CD4-positive, alpha-beta T cell treated with Interleukin-21 for 1 hour (primary cell): ENCODE results near the gene LYSMD1.
"Not testable (repeated sequence)": the region's sequence is repeated elsewhere in the genome, so short reads cannot be mapped to it uniquely, and the experiment has no call there.

Experiments used
- DNase-seq: peaks from one replicate; pipeline ENCODE4 v3.0.0-alpha.2; 2020

Gene LYSMD1, protein sequence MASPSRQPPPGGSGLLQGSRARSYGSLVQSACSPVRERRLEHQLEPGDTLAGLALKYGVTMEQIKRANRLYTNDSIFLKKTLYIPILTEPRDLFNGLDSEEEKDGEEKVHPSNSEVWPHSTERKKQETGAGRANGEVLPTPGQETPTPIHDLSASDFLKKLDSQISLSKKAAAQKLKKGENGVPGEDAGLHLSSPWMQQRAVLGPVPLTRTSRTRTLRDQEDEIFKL

DNA sequence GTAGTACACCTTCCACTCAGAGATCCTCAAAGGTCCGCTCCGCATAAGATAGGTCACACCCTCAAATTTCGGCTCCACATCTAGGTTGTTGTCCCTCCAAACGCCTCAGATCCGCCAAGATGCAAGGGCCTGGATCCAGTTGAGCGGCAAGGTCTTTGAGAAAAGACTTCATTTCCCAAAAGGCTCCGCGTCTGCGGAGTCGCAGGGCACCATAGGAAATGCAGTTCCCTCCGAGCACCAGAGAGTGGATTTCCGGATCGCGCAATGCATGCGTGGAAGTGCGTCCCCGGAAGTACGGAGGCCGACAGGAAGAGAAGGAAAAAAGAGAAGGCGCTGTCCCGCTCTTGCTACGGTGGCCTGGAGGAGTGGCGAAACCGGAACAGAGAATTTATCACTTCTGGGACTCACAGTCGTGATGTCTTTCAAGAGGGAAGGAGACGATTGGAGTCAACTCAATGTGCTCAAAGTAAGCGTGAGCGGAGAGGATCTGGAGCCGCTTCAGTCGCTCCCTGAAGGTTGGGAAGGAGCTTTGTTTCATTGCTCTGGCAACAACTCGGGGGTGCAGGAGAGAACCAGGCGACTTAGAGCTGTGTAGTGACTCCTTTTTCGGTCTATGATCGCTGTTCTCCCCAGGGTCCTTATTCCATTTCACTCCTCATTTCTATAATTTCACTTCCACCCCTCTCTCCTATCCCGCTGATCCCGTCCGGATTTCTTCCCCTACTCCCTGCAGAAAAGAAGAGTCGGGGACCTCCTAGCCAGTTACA is at the start of gene LYSMD1, which contains the start of gene SCNM1:
Gene LYSMD1 (minus strand): TSS at position 165 of the 767 bp plus-strand sequence. CDS start 644 bp downstream, outside the sequence.
Gene SCNM1 (plus strand): TSS at position 407 of the 767 bp plus-strand sequence. CDS start 9 bp downstream, at position 416.
- peak; percentile 98 for DNase-seq

DNA sequence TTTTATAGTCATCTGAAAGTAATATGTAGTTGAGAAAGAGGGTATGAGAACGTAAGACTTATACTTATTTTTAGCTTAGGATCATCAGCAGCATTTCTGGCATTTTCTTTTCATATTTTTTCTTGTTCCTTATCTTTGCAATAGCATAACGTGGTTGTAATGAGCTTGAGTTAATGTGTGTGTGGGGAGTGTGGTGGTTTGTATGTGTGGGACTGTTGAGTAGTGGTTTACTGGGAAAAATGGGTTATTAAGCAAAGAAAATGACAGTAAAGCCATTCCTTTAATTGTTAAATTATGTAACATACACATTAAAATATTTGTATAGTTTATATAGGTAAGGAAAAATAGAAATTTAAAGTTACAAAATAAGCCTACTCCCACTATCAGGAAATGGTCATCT is 47.9 kb upstream of the LYSMD1 start:
- no peak for DNase-seq

DNA sequence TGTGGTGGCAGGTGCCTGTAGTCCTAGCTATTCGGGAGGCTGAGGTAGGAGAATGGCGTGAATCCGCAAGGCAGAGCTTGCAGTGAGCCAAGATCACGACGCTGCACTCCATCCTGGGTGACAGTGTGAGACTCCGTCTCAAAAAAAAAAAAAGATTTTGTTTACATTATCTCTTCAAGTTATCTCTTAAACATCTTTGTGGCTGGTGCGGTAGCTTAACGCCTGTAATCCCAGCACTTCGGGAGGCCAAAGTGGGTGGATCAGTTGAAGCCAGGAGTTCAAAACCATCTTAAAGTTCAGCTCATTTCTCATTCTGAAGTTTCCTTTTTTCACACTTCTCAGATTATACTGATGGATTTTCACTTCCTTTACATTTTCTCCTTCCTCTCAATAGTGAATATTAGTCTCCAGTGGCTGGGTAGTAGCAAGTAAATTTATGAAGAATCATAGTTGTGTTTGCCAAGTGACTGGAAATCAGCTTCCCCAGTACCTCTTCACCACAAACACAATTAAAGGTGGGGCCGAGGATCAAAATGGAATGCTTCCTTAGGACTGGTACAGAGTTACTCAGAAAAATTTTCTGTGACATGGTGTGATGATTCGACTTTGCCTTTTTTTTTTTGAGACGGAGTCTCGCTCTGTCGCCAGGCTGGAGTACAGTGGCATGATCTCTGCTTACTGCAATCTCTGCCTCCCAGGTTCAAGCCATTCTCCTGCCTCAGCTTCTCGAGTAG is 46.4 kb upstream of the LYSMD1 start:
- peak; percentile 6 for DNase-seq

DNA sequence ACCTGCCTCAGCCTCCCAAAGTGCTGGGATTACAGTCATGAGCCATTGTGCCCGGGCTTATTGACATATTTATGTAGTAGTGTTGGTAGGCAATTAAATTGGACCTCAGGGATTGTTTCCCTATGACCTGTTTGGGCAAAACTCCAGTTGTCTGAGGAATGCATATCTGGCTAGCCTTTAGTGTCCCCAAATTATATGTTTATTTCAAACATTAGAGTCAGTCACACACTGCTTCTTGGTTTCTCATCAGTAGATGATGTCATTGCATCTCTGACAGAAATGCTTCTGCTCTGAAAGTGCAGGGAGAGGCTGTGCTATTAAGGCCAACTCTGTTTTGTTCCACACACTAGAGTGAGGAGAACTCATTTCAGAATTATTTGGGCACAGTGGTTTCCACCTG is 45.1 kb upstream of the LYSMD1 start:
- DNase-seq = no peak

DNA sequence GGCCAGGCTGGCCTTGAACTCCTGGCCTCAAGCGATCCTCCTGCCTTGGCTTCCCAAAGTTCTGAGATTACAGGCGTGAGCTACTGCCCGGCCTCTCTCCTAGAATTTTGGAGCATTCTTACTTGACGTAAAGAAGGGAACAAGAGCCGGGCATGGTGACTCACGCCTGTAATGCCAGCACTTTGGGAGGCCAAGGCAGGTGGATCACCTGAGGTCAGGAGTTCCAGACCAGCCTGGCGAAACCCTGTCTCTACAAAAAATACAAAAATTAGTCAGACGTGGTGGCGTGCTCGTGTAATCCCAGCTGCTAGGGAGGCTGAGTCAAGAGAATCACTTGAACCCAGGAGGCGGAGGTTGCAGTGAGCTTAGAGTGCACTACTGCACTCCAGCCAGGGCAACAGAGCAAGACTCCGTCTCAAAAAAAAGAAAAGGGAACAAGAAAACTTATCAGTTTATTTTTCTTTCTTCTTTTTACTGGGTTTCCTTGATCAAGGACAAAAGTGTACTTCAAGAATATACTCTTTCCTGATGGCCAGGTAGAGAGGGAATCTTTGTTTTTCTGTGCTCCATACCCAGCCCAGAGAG is 39.8 kb upstream of the LYSMD1 start:
- not testable (repeated sequence) for DNase-seq

DNA sequence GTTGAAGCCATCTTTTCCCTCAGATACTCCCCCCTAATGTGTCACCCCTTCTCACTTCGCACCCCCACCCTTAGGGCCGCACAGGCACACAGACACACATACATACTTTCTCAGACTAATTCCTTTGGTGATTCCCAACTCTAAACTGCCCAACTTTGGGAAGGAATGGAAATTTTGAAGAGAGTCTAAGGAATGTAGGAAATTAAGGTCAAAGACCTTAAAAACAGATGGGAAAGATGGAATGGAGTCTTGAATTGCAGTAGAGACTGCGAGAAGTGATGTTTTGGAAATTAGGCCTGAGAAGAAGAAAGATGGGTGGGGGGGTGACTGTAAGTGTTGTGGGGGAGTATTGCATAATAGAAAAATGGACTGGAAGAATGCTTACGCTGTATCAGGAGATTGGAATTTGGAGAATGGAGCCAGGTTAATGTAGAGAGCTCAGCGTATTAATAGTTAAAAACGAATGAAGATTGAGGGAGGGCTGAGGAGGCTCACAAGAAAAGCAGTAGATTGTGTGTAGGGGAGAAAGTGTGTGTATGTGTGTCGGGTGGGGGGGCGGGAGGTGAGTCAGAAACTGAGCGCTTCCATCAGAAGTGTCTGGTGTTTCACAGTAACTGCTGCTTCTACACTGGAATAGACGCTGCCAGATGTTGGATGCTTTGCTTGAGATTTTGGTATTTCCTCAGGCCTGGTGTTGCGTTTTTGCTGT is 34.3 kb upstream of the LYSMD1 start:
- peak; percentile 4 for DNase-seq

DNA sequence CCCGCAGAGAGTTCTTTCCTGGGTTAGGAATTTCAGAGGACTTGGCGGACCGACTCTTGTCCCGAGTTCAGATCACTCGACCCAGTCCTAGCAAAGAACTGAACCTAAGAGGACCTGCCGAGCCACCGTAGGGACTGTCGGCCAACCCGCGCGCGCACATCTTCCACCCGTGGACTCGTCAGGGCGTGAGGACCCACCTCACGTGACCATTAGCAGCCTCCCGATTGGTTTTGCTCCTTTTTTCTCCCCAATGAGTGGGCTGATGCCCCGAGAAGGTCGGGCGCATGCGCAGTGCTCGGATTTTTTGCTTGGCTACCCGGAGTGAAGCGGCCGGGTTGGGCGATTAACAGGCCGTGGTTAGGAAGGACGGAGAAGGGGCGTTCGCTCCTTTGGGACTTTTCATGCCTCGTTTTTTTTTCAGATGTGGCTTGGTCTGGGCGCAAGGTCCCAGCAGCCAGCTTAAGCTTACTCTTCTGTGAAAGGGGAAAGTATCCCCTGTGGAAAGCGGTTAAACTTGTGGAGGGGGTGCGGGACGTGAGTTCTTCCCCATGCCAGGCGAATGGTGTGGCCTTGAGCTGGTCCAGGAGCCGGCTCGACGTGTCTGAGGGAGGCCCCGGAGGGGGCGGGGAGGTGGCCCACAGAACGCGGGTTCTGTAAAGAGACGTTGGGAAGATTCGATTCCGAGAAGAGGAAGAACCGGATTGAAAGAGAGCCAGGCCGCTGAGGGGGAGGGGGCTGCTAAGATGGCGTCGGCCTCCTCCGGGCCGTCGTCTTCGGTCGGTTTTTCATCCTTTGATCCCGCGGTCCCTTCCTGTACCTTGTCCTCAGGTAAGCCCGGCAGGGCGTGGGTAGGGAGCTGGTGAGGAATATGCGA is 32.8 kb upstream of the LYSMD1 start, which contains the start of gene PIP5K1A:
Gene PIP5K1A (plus strand): TSS at position 299 of the 874 bp plus-strand sequence. CDS start 445 bp downstream, at position 744.
- peak; percentile 99 for DNase-seq

DNA sequence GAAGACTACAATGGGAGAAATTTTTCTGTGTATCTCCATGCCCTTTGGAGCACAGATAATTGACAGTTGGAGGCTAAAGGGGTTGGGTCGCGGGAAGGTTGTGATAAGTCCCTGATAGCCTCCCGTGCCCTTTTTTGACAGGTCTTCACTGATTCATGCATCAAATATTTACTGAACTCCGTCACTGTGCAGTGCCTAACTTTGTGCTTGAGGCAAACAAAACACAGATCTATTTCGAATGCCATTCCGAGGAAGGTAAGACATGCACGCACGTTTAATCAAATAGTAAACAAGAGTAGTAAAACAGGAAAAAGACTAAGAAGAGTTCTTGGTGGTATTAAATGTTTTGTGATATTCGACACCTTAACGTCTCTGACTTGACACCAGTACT is 32.2 kb upstream of the LYSMD1 start:
- no peak for DNase-seq

DNA sequence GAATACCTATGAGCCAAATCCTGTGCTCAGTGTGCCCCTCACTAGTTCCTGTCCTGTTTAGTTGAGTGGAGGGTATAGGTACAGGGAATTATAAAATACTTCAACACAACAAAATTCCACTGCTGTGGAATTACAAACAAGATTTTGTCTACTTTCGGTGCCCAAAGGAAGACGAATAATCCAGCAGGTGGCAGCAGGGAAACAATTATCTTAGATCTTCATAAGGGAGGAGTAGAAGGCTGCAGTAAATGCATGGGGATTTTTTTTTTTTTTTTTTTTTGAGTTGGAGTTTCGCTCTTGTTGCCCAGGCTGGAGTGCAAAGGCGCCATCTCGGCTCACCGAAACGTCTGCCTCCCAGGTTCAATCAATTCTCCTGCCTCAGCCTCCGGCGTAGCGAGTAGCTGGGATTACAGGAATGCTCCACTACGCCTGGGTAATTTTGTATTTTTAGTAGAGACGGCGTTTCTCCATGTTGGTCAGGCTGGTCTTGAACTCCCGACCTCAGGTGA is 30.6 kb upstream of the LYSMD1 start:
- peak; percentile 75 for DNase-seq

DNA sequence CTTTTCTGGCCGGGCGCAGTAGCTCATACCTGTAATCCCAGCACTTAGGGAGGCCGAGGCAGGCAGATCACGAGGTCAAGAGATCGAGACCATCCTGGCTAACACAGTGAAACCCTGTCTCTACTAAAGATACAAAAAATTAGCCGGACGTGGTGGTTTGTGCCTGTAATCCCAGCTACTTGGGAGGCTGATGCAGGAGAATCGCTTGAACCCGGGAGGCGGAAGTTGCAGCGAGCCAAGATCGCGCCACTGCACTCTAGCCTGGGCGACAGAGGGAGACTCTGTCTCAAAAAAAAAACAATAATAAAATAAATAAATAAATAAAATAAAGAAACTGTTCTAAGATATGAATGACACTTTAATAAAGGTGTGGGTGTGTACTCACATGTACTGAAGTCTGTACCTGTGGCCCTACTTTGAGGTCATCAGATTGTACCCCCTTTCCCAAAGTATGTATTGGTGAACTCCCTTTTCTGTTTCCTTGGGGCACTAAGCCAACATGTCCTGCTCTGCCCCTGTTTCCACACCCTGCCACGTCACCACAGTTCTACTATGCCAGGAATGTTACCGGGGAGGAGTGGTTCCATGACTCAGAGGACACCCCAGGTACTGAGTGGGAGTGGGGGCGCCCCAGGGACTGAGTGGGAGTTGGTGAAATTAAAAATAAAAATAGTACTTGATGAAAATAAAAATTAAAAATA is 29.3 kb upstream of the LYSMD1 start:
- DNase-seq = not testable (repeated sequence)

DNA sequence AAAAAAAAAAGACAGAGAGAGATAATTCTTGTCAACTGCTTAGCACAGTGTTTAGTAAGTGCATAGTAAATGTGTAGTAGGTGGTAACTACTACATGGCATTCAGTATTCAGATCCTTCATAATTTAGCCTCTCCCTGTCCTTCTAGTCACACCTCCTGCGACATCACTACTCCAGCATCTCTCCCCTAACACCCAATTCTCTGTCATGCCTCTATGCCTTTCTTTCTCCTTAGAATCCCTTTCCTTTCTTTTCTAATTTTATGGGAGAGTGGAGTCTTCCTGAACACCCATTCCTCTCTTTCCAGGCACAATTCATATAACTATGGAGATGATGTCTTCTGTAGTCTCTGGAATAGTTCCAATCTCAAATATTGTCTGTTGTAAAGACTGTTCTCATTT is 28.2 kb upstream of the LYSMD1 start:
- DNase-seq = no peak

DNA sequence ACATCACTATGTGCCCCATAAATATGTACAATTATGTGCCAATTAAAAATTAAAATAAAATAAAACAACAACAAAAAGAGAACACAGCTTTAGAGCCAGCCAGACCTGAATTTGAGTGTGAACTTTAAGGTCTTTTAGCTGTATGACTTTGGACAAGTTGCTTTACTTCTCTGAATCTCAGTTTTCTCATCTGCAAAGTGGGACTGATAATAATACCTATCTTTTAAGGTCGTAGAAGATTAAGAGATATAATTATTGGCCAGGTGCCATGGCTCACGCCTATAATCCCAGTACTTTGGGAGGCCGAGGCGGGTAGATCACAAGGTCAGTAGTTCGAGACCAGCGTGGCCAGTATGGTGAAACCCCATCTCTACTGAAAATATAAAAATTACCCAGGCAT is 27.6 kb upstream of the LYSMD1 start:
- no peak for DNase-seq

DNA sequence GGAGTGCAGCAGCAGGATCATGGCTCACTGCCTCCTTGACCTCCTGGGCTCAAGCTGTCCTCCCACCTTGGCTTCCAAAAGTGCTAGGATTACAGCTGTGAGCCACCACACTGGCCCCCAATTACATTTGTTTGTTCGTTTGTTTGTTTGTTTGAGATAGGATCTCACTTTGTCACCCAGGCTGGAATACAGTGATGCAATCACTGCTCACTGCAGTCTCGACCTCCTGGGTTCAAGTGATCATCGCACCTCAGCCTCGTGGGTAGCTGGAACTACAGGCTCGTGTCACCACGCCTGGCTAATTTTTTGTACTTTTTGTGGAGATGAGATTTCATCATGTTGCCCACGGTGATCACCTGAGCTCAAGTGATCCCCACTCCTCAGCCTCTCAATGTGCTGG is 26.3 kb upstream of the LYSMD1 start:
- DNase-seq = no peak

DNA sequence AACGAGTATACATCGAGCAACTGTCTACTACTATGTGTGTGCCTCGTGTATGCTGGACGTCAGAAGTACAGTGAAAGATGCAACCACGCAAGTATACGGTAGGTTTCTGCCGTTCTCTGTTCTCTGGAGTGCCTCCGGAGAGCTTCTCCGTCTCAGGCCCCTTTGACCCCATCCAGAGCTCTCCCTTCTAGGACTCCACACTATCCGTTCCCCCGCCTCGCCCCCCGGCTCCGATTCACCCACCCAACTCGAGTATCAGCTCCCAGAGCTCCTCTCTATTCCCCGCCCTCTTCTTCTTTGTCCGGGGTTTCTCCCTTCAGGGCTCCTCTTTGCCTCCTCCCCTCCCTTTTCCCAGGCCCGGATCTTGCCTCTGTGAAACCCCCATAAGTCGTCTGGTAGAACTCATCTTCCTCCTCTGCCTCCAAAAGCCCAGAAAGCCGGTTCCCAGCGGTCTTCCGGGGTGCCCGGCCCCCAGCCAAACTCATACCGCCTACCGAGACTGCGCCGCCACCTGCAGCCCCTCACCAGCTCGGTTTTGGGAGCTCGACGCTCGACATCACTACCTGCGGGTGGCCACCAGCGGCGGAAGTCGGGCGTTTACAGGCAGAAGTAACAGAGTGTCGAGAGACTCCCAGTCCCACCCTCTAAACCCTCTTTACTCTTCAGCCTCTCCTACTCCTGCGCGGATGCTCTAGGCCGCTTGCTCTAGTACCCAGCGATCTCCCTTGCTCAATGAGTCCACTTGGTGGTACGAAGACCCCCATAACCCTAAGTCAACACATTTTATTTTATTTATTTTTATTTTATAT is 24.1 kb upstream of the LYSMD1 start, which contains the start of gene VPS72:
Gene VPS72 (minus strand): TSS at position 561 of the 809 bp plus-strand sequence. CDS start 76 bp downstream, at position 485.
- peak; percentile 87 for DNase-seq

DNA sequence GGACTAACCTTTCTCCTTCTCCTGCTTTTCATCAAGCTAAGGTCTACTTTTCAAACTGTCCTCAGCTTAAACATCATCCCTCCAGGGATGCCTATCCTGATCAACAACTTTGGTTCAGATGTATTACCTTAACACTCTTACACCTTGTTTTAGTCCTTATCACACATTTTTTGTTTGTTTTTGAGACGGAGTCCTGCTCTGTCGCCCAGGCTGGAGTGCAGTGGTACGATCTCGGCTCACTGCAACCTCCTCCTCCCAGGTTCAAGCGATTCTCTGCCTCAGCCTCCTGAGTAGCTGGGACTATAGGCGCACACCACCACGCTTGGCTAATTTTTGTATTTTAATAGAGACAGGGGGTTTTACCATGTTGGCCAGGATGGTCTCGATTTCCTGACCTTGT is 23.0 kb upstream of the LYSMD1 start:
- not testable (repeated sequence) for DNase-seq

DNA sequence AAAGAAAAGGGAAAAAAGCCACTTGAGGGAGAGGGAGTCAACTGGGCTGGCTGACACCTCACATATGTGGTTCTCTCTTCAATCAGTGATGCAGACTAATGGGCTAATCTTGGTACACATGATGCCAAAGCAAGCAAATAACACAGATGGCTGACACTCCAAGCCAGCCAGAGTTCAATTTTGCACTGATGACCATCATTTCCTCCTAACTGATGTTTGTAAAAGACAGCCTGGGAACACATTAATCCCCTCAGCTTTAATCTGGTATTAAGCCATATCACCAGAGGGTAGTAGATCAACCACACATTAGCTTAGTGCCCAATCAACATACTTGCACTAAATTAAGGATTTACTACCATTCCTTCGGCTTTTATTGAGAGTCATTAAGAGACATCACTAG is 21.5 kb upstream of the LYSMD1 start:
- DNase-seq = no peak

DNA sequence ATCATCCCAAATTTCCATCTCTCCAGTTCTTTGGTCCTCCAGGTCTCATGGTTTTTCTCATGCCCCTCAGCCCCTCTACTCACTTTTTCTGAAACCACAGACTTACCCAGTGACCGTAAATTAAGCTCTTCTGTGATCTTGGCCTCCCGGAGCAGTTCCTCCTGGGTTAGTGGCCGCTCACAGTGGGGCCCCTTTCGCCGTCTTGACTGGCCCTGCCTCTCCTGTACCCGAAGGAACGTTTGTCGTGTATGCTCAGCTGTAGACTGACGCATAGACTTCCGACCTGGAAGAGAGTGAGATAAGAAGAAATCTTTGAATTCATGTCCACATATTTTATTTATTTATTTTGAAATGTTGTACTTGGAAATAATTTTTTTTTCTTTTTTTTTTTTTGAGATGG is 18.5 kb upstream of the LYSMD1 start:
- DNase-seq = no peak

DNA sequence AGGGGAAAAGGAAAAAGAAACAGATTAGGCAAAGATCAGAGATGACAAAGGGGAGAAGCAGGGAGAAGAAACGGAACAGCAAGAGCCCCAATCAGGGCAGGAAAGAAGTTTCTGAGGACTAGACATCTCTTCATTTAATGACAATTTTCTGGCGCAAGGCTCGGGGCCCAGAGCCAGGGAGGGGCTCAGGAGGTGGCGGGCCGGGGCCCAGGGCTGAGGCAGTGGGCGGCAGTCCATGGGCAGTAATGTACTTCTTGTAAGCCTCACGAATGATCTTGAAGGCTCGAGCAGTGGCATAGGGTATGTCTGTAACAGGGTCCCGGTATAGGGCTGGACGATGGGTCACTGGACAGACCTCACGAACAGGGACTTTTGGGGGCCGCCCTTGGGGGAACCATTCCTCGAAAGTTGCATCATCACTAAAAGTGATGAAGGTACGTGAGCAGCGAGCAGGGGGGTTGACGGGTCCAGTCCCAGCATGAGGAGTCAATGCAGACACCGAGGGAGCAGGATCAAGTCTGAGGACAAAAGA is 10.9 kb upstream of the LYSMD1 start:
- no peak for DNase-seq

DNA sequence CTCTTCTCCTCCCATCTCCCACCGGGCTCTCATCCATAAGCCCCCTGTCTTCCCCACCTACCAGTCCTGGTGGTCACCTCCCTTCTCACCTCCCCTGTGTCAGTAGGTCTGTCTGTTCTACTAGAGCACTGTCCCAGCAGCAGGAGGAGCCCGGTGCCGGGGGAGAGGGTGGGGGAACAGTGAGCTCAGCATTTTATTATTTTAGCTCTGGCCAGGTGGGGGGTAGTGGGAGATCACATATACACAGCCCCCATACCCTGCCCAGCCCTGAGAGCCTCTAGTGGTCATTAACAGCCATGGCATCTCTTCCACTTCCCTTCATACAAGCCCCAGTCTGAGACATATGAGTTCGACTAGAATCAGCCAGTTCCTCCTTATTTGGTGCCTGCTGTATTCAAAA is 10.2 kb upstream of the LYSMD1 start, which contains the start of gene TMOD4:
Gene TMOD4 (minus strand): TSS at position 119 of the 400 bp plus-strand sequence. CDS start 1,106 bp downstream, outside the sequence.
- DNase-seq = no peak
